WI38 (cell line): ENCODE data around the gene AGL.
"Not testable (repeated sequence)": the region's sequence is repeated elsewhere in the genome, so short reads cannot be mapped to it uniquely, and the experiment has no call there.

Experiments
- H3K4me3 ChIP-seq: 2 replicates; pipeline ENCODE4 v1.5.1; 2011; ENCODE audit warnings: low read depth, mild to moderate bottlenecking, control low read depth, low read length
- CTCF ChIP-seq: IDR thresholded peaks from 2 replicates; pipeline ENCODE4 v1.5.1; 2012; ENCODE audit warnings: low read depth, mild to moderate bottlenecking, control low read depth, low read length

The AGL gene

GRCh38 chr1:99877568-99877967 is 27.4 kb downstream of the AGL start:
- TF ChIP-seq CTCF = no peak
- H3K4me3 ChIP-seq = no peak overlapping the region

GRCh38 chr1:99886179-99886578 is 36.0 kb downstream of the AGL start:
- TF ChIP-seq CTCF = no peak
- H3K4me3 ChIP-seq = no peak overlapping the region

- no peak for TF ChIP-seq CTCF
These were observed 36.7 kb downstream of the AGL start for GRCh38 chr1:99886841-99887240.

GRCh38 chr1:99887890-99888289 is 37.7 kb downstream of the AGL start:
- TF ChIP-seq CTCF = no peak
- no peak overlapping the region for H3K4me3 ChIP-seq

More at GRCh38 chr1:99886841-99887240, 36.7 kb downstream of the AGL start:
- H3K4me3 ChIP-seq = no peak overlapping the region

GRCh38 chr1:99891997-99892396 is 41.8 kb downstream of the AGL start:
- no peak overlapping the region for H3K4me3 ChIP-seq
- no peak for TF ChIP-seq CTCF

GRCh38 chr1:99903278-99903677 is 53.1 kb downstream of the AGL start:
- not testable (repeated sequence) for H3K4me3 ChIP-seq

- H3K4me3 ChIP-seq = no peak overlapping the region
- TF ChIP-seq CTCF = no peak
These were observed 56.4 kb downstream of the AGL start for GRCh38 chr1:99906535-99906934.

GRCh38 chr1:99917214-99917613 is 67.1 kb downstream of the AGL start:
- H3K4me3 ChIP-seq = no peak overlapping the region
- no peak for TF ChIP-seq CTCF
